ACC112 (cell line): ENCODE results near the gene CAMKMT.

Experiments used
- H2AFZ ChIP-seq: fragments of 200-600 bp; sonication (generic); one replicate; pipeline ENCODE4 v1.6.0; 2017; ENCODE audit warnings: antibody characterized with exemption, low read length; ENCODE audit not compliant: unreplicated experiment
- H3K27ac ChIP-seq: fragments of 200-600 bp; sonication (generic); 2 replicates; pipeline ENCODE4 v1.5.1; 2014; ENCODE audit warnings: low read depth, mild to moderate bottlenecking, antibody characterized with exemption, low read length, moderate library complexity
- H3K27me3 ChIP-seq: fragments of 200-600 bp; sonication (generic); 2 replicates; pipeline ENCODE4 v1.6.1; 2014; ENCODE audit warnings: mild to moderate bottlenecking, antibody characterized with exemption, low read length, moderate library complexity, mixed read lengths; ENCODE audit not compliant: insufficient read depth
- H3K36me3 ChIP-seq: fragments of 200-600 bp; sonication (generic); 2 replicates; pipeline ENCODE4 v1.6.1; 2016; ENCODE audit warnings: mild to moderate bottlenecking, antibody characterized with exemption, low read length, moderate library complexity, mixed read lengths; ENCODE audit not compliant: insufficient read depth
- H3K4me1 ChIP-seq: fragments of 200-600 bp; sonication (generic); one replicate; pipeline ENCODE4 v1.6.1; 2016; ENCODE audit warnings: low read length, mixed read lengths; ENCODE audit not compliant: insufficient read depth, unreplicated experiment, control insufficient read depth
- H3K4me3 ChIP-seq: fragments of 200-600 bp; sonication (generic); 2 replicates; pipeline ENCODE4 v1.5.1; 2014; ENCODE audit warnings: mild to moderate bottlenecking, low read depth, low read length
- H3K79me2 ChIP-seq: fragments of 200-600 bp; sonication (generic); one replicate; pipeline ENCODE4 v1.6.0; 2016; ENCODE audit warnings: low read length; ENCODE audit not compliant: control insufficient read depth, unreplicated experiment, insufficient read depth

CAMKMT gene

DNA sequence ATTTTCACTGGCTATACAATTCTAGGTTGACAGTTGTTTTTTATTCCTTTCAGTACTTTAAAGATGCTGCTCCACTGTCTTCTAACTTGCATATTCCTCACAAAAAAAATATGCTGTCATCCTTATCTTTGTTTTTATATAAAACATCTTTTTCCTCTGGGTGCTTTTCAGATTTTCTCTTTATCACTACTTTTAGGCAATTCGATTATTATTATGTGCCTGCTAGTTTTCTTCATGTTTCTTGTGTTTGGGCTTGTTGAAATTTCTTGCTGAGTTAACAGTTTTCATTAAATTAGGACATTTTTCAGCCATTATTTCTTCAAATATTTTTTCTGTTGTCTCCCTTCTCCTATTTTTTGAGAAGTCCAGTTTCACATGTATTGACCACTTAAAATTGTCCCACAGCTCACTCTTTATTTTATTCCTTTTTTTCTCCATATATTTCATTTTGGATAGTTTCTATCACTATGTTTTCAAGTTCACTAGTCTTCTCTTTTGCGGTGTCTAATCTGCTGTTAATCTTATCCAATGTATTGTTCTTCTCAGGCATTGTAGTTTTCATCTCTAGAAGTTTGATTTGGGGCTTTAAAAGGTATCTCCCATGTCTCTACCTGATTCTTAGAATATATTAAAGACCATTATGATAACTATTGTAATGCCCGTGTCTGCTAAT lies 374.7 kb downstream of the CAMKMT start:
- no peak overlapping the region for H3K4me3 ChIP-seq
- no peaks in the 10 kb centered on the region for H3K4me1 ChIP-seq
- H2AFZ ChIP-seq, result no peak overlapping the region
- no peaks in the 10 kb centered on the region for H3K36me3 ChIP-seq
- no peaks in the 10 kb centered on the region for H3K27me3 ChIP-seq
- H3K27ac ChIP-seq, result no peak overlapping the region
- no peaks in the 10 kb centered on the region for H3K79me2 ChIP-seq

DNA sequence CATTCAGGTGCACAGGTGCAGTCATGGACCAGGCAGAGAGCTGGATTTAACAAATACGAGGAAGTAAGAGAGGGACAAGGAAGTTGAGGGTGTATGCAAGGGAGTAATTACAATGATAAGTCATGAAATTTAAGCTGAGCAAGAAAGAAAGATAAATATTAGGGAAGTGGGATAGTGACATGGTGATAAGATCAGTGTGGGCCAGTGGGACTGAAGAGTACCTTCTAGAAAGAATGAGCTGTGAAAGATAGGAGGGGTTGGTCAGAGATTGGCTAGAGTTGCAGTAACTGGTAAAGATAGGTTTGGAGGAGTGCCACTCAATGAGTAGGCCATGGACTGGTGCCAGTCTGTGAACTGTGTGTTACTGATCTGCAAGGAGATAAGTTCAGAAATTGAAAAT lies 378.9 kb downstream of the CAMKMT start:
- Histone ChIP-seq H2AFZ (no peak overlapping the region), H3K27ac (no peak overlapping the region), H3K36me3 (no peaks in the 10 kb centered on the region), H3K4me1 (no peaks in the 10 kb centered on the region), H3K27me3 (no peaks in the 10 kb centered on the region), H3K79me2 (no peaks in the 10 kb centered on the region), H3K4me3 (no peak overlapping the region)

DNA sequence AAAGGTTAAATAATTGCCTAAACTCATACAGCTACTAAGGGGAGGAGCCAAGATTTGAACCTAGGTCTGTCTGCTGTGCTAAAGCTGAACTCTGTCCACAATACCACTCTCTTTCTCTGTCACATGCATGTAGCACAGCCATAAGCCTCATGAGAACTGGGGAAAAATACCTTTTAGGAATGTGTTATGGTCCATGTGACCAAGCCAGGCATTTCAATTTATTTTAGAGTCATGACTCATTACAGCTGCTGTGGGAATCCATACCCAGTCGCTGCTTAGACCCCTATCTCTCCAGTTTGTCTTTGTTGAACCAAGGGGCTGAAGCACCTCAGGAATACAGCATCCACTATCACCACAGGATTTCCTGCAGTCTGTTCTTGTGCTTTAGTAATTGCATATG lies 379.8 kb downstream of the CAMKMT start:
- no peaks in the 10 kb centered on the region for H3K36me3 ChIP-seq
- H3K27ac ChIP-seq, result no peak overlapping the region
- no peak overlapping the region for H3K4me3 ChIP-seq
- H3K4me1 ChIP-seq, result no peaks in the 10 kb centered on the region
- H3K79me2 ChIP-seq, result no peaks in the 10 kb centered on the region
- no peak overlapping the region for H2AFZ ChIP-seq
- H3K27me3 ChIP-seq, result no peaks in the 10 kb centered on the region

DNA sequence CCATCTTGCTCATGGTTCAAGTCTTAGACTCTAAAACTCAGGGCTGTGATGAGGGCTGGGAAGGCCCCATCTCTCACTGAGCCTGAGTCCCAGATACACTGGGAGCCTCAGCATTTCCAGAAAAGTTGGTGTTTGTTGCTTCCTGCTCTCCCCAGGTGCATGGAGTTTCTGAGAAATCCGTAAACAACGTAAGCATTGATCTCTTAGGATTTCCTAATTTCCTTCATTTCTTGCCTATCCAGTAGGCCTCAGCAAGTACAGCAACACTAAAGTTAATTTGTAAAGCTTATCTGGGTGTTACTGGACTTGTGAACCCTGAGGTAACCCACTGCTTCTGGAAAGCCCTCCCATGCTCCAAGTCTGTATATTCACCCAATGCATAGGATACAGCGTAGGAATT lies 380.3 kb downstream of the CAMKMT start:
- Histone ChIP-seq H3K27ac (no peak overlapping the region), H2AFZ (no peak overlapping the region), H3K79me2 (no peaks in the 10 kb centered on the region), H3K4me1 (no peaks in the 10 kb centered on the region), H3K4me3 (no peak overlapping the region), H3K36me3 (no peaks in the 10 kb centered on the region), H3K27me3 (no peaks in the 10 kb centered on the region)

DNA sequence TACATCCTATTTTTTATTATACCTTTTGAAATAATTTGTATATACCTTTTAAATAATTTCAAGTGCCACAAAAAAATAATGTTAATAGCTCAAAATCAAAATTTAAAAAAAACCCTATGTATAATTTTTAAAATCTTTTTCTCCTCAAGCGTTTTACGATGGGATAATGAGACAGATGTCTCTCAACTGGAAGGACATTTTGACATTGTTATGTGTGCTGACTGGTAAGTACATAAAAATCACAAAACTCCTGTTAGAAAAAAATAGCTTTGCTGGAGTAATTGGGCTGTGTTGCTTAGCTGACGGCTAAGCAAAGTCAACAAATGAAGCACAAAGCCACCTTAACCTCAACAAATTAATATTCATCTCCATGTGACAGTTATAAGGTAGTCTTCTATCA lies 381.7 kb downstream of the CAMKMT start:
- Histone ChIP-seq H3K4me3 (no peak overlapping the region), H3K27me3 (no peaks in the 10 kb centered on the region), H3K36me3 (no peaks in the 10 kb centered on the region), H3K27ac (no peak overlapping the region), H2AFZ (no peak overlapping the region), H3K4me1 (no peaks in the 10 kb centered on the region), H3K79me2 (no peaks in the 10 kb centered on the region)

GRCh38 chr2:44744961-44745892 lies 383.5 kb downstream of the CAMKMT start:
- Histone ChIP-seq H3K4me3 (no peak overlapping the region), H3K36me3 (no peaks in the 10 kb centered on the region), H3K79me2 (no peaks in the 10 kb centered on the region), H3K4me1 (no peaks in the 10 kb centered on the region), H3K27ac (no peak overlapping the region), H3K27me3 (no peaks in the 10 kb centered on the region), H2AFZ (no peak overlapping the region)

DNA sequence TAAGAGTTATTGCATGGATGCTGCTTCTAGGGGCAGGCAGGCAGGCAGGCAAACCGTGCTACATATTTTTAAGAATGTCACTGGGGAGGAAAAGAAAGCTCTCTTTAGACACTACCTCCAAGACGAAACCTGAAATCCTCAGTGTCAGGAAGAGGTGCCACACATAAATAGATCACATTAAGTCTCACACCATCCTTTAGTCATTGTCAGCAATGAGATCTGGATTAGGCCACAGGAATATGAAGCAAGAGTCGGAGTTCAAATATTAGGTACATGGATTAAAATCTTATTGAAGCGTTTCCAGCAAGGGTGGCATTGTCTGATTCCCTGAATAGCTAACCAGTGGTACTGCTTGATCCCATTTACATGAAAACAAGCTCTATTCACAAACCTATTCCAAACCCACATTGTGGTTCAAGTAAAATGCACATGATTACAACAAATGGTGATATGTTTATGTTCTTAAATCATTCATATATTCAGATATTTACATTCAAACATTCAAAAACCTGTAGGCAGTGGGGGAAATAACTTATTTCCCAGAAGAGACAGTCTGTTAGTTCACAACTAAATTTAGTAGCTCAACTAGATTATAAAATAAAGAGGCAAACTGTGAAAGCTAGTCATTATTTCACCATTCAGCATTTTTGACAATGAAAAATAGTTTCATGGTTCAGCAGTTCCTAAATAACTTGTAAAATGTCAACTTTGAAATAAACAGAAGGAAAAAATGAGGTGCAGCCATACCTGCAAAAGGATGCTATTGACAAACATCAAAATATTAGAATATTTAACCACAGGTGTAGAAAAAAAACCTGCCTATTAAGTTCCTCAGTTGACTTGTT lies 384.4 kb downstream of the CAMKMT start:
- Histone ChIP-seq H3K36me3 (no peaks in the 10 kb centered on the region), H2AFZ (no peak overlapping the region), H3K79me2 (no peaks in the 10 kb centered on the region), H3K4me3 (no peak overlapping the region), H3K27ac (no peak overlapping the region), H3K27me3 (no peaks in the 10 kb centered on the region), H3K4me1 (no peaks in the 10 kb centered on the region)

- no peaks in the 10 kb centered on the region for H3K79me2 ChIP-seq
- H3K4me1 ChIP-seq, result no peaks in the 10 kb centered on the region
- H3K36me3 ChIP-seq, result no peaks in the 10 kb centered on the region
- no peak overlapping the region for H2AFZ ChIP-seq
- no peaks in the 10 kb centered on the region for H3K27me3 ChIP-seq
- no peak overlapping the region for H3K4me3 ChIP-seq
- H3K27ac ChIP-seq, result no peak overlapping the region
These were observed 385.3 kb downstream of the CAMKMT start for GRCh38 chr2:44746856-44747615.

DNA sequence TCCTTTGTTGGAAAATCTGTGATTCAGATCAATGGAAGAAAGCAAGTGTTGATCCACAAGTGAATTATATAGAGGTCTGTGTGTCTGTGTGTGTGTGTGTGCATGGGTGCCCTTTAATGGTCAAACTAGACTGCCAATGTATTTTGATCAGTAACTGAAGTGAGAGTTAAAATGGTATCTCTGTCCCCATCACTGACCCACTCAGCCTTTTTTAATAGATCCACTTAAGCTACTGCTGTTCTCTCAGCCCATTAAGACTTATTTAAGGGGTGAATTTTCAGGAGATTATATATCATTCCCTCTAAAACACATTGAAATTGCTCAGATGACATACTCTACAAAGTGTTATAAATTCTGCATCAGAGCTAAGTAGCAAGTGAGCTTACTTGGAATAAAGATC lies 386.0 kb downstream of the CAMKMT start:
- H2AFZ ChIP-seq, result no peak overlapping the region
- H3K79me2 ChIP-seq, result no peaks in the 10 kb centered on the region
- H3K36me3 ChIP-seq, result no peaks in the 10 kb centered on the region
- no peak overlapping the region for H3K27ac ChIP-seq
- H3K27me3 ChIP-seq, result no peaks in the 10 kb centered on the region
- no peak overlapping the region for H3K4me3 ChIP-seq
- no peaks in the 10 kb centered on the region for H3K4me1 ChIP-seq
